GM12865 (cell line): ENCODE measurements around the gene TTYH2.

Experiments
- DNase-seq: peaks from one replicate; pipeline ENCODE4 v3.0.0; 2010; ENCODE audit warnings: low read depth
- H3K4me3 ChIP-seq: 2 replicates; pipeline ENCODE4 v1.5.1; 2011; ENCODE audit warnings: mild to moderate bottlenecking, low read depth, low read length, control low read depth
- TF ChIP-seq, protein P1 (sequence below): IDR thresholded peaks from 2 replicates; pipeline ENCODE4 v1.5.1; 2011; ENCODE audit warnings: low read length, control low read depth, low read depth, inconsistent platforms; ENCODE audit not compliant: insufficient read depth; ENCODE audit errors: missing control alignments

Gene TTYH2

DNA sequence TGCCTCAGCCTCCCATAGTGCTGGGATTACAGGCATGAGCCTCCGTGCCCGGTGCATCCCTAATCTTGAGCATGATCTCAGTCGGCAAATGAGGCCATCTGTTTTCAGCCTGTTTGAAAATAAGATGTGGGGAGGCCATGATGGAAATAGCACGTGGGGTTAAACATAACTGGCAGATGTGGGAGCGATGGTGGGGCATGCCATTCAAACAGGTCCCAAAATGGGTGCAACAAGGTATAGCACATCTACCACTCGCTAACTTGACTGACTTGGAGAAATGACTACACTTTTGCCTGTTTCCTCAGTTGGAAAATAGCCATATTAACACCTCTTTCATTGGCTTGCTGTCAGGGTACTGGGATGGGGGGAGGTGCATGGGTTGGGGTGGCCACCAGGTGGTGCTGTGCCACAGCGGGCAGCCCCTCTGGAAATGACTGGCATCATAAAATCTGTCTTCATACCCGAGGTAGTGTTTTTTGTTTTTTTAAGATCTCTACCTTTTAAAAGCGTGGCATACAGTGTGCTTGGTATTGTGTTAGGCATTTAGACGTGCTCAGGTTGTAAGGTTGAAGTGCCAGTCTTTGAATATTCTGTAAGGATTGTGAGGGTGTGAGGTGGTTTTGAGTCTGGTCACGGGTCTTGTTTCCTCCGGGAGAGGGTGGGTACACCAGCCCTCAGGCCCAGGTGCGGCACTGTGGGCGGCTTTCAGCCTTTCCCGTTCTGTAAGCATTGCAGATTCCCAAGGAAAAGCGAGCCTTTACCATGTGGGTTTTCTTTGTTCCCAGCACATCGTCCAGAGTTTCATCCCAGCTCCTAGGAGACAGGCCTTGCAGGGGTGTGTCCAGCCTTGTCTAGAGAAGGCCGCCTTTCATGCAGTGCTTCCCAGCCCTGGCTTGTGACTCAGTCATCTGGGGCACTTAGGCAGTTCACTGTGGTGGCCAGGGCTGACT lies 2.9 kb upstream of the TTYH2 start:
- no peak overlapping the region for H3K4me3 ChIP-seq
- peak; percentile 75 for DNase-seq
- TF ChIP-seq, protein P1, sequence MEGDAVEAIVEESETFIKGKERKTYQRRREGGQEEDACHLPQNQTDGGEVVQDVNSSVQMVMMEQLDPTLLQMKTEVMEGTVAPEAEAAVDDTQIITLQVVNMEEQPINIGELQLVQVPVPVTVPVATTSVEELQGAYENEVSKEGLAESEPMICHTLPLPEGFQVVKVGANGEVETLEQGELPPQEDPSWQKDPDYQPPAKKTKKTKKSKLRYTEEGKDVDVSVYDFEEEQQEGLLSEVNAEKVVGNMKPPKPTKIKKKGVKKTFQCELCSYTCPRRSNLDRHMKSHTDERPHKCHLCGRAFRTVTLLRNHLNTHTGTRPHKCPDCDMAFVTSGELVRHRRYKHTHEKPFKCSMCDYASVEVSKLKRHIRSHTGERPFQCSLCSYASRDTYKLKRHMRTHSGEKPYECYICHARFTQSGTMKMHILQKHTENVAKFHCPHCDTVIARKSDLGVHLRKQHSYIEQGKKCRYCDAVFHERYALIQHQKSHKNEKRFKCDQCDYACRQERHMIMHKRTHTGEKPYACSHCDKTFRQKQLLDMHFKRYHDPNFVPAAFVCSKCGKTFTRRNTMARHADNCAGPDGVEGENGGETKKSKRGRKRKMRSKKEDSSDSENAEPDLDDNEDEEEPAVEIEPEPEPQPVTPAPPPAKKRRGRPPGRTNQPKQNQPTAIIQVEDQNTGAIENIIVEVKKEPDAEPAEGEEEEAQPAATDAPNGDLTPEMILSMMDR, result peak; percentile 95

DNA sequence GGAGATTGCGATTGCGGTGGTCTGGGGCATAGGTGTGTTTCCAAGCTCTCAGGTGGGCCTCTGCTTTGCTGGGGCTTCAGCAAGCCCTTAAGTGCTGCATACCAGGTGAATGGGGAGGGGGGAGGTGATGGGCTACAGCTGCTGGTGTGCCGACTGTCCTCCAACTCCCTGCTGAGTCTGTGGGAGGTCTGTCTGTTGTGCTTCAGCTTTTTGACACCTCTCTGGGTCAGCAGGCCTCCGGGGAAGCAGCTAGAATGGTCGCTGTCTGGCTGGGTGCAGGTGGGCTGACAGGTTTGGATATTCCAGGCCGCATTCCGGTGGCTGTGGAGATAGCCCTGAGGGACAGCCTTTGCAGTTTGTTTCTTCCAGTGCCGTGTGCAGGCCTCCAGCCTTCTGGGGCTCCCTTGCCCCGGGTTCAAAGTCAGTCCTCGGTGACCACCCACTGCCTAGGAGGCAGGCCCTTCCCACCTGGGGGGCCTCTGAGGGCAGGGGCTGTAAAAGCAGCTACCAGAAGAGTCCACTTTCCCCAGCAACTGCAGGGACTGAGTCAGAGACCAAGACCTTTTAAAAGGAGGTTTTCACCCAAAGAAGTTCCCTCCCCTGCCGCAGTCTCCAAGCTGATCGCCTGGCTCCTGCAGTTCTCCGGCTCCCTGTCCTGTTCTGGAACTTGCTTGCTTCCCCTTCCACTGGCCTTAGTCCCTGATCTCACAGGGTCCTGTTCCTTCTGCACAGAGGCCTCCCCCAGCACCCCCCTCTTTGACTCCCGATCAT lies 2.0 kb upstream of the TTYH2 start:
- peak overlapping the region; percentile 57; the same call in 1 of the 2 replicates for H3K4me3 ChIP-seq
- TF ChIP-seq, protein P1, result no peak
- DNase-seq, result peak; percentile 36

DNA sequence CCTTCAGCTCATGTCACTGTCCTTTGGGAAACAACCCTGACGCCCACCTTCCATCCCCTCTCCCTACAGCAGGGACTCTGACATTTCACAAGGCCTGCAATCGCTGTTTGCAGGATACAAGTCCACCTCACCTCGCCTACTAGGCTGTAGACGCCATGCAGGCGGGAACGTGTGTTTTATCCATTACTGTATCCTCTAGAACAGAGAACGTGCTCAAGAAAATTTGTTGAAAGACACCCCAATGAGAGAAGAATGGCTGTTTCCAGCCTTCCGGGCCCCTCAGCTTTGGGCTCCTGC lies 1.5 kb upstream of the TTYH2 start:
- TF ChIP-seq, protein P1, result no peak
- peak; percentile 34 for DNase-seq
- H3K4me3 ChIP-seq, result peak overlapping the region; percentile 57

DNA sequence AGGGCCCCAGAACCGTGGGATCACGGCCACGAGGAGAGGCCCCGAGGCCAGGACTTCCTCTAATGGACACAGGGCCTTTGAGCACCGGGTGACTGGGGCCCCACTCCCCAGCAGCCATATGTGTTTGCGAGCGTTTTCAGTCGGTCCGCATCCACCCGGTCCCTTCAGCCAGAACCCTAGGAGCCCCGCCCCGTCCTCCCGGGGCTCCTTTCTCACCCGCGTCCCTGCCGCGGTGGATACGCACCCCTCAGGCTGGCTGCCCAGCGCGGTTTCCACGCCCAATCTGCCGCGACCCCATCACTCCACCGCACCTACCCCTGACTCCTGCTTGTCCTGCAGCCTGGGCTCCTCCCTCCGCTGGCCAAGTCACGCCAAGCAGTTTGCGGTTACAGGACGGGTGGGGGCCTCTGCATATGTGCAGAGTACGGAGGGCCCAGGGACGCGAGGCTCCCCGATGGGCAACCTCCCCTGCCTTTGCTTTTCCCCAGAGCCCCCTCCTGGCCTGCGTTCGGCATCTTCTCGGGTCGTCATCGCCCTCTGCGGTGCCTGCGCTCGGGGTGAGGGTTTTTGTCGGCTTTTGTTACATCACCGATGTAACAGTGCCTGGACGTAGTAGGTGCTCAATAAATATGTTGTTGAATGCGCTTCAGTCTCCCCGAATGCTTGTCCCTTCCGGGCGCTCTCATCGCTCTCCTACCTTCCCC lies 1.0 kb upstream of the TTYH2 start:
- TF ChIP-seq, protein P1, result no peak
- peak overlapping the region; percentile 57 for H3K4me3 ChIP-seq
- peak; percentile 33 for DNase-seq

DNA sequence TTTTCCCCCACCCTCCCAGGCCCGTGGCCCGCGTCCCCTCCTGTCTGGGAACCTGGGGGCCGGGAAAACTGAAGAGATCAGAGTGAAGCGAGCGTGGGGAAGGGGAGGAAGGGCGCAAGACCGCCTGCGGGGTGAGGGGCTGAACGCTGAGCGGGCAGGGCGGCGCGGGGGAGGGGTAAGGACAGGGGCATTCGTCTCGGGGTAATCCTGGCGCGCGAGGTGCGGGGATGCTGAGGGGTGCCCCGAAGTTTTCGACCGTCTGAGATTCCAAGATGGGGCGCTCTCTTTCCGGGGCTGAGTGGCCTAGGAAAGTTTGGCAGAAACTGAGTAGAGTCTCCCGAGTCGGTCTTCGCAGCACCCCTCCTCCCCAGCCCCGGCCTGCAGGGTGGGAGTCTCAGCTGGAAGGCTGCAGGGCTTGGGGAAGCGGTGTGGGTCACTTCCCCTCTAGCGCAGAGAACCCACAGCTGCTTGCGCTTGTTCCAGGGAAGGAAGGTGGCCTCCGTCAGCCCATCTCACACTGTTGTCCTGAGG lies 555 bp downstream of the TTYH2 start:
- peak overlapping the region; percentile 50 for H3K4me3 ChIP-seq
- TF ChIP-seq, protein P1, result no peak
- no peak for DNase-seq

DNA sequence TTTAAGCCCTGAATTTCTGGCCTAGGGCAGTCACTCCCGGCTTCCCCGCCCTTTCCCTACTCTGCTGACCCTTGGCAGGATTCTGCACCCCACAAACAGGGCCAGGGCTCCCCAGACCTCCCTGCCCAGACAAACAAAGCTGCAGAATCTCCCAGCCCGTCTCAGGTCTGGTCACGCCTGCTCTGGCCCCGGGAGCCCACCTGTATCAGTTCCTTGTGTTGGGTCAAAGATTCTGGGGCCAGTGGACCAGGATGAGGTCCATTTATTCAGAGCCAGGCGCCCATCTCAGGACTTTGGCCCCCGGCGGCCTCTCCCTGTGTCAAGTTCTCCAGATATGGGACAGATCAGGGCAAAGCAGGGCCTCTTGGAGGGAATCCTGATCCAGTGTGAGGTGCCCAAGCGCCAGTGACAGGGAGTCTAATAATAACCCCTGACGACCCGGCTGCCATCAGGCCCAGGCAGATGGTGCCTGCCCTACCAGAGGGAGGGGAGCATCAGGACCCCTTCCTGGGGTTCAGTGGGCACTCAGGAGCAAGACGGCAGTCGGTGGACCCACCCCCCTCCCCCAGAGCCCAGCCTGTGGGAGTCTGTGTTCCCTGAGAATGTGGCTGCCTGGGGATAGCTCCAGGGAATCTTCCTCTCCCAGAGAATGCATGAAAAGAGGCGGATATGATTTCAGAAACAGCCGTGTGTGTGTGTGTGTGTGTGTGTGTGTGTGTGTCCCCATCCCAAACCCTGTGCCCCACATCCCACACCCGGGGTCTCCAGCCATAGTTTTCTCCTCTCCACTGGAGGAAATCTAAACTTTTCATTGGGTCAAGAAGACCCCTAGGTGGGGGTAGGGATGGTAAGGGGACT lies 1.3 kb downstream of the TTYH2 start:
- TF ChIP-seq, protein P1, result no peak
- no peak for DNase-seq
- 0 out of 2 replicates have a peak overlapping the region, but pooled peaks have one; percentile 6 for H3K4me3 ChIP-seq
